ENCODE data around the gene RCOR2.

The RCOR2 gene

DNA sequence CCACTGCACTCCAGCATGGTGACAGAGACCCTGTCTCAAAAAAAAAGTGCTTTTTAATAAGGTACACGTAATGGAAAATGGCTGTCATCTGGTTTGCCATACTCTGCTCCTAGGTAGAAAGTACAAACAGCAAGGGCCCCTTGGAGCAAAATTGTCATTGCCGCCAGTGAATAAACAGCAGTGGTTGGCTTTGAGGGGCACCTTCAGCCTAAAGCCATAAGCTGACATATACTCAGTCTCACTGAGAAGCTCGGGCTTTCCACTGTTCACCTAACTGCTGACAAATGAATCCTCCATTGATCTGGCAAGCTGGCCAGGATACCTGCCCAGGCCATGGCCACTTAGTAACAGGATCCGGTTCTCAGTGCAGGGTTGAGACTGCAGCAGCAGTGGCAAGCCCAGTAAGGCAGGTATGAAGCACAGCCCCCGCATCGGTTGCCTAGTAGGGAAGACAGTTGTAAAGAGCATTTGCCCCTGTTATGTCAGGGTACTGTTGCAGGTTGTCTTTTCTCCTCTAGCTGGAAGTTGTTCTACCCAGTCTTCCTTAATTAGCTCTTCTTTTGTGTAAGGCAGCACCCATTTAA lies 39.2 kb downstream of the RCOR2 start:
- TF ChIP-seq, protein P1, sequence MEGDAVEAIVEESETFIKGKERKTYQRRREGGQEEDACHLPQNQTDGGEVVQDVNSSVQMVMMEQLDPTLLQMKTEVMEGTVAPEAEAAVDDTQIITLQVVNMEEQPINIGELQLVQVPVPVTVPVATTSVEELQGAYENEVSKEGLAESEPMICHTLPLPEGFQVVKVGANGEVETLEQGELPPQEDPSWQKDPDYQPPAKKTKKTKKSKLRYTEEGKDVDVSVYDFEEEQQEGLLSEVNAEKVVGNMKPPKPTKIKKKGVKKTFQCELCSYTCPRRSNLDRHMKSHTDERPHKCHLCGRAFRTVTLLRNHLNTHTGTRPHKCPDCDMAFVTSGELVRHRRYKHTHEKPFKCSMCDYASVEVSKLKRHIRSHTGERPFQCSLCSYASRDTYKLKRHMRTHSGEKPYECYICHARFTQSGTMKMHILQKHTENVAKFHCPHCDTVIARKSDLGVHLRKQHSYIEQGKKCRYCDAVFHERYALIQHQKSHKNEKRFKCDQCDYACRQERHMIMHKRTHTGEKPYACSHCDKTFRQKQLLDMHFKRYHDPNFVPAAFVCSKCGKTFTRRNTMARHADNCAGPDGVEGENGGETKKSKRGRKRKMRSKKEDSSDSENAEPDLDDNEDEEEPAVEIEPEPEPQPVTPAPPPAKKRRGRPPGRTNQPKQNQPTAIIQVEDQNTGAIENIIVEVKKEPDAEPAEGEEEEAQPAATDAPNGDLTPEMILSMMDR (conservative IDR thresholded peaks at IDR 0.05; ENCODE audit: low read length) = no peak
- no peak overlapping the region for H3K4me3 ChIP-seq (ENCODE audit: low read length)
- DNase-seq (ENCODE audit: low read depth) = no peak

DNA sequence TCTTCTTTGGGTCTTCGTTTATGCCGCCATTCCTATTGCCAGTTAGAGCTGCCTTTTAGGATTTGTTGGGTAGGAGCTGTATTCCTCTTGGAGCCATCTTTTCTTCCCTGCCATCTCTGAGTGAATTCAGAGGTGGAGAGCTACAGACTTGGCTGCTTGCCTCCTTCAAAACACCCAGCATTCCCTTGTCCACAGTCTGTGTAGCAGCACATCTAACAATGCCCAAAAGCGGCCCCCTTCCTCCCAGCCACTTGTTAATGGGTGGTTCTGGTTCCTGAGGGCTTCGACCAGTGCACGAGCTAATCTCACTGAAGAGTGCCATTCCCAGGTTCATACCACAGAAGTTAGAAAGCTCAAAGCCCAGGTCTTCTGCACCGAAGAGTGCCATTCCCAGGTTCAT lies 40.3 kb downstream of the RCOR2 start:
- no peak for DNase-seq (ENCODE audit: low read depth)
- TF ChIP-seq, protein P1 (conservative IDR thresholded peaks at IDR 0.05; ENCODE audit: low read length) = no peak
- no peak overlapping the region for H3K4me3 ChIP-seq (ENCODE audit: low read length)

DNA sequence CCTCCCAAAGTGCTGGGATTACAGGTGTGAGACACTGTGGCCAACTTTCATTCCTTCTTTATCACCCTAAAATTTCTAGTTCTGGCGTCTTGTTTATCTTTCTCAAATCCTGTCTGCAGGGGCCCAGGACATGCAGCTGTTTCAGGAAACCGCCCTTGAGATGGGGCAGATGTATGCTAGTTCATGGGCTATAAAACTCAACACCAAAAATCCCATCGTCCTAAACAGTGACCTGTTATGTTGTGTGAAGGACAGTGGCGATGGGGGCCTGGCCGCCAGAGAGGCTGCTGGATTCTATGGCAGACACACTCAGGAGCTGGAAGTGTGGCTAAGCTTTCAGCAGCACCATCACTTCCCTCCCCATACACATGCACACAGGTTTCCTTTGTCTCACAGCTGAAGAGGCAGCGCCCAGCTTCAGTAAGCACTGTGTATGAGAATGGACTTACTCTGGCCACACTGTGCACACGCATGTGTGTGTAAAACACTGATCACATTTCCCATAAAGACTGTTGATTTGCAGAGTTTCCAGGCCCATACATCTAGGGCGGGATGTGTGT lies 41.4 kb downstream of the RCOR2 start:
- no peak overlapping the region for H3K4me3 ChIP-seq (ENCODE audit: low read length)
- DNase-seq (ENCODE audit: low read depth) = no peak
- TF ChIP-seq, protein P1 (conservative IDR thresholded peaks at IDR 0.05; ENCODE audit: low read length) = no peak

DNA sequence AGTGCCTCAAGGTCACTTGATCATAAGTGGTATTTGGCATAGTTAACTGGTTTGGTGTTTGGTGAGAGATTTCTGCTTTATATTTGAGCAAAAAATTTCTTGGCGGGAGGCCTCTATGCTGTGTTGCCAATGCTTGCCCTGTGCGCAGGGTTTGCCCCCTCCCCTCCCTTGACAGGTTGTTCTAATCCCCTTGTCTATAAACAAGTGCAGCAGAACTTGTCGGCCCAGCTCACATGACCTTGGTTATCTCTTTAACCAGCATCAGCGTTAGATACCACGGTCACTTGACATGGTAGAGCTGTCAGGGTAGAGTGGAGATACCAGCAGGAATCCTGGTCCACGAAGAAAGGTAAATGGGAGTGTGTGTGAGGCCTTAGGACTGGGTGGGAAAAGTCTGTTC lies 42.5 kb downstream of the RCOR2 start:
- DNase-seq (ENCODE audit: low read depth) = no peak
- H3K4me3 ChIP-seq (ENCODE audit: low read length) = no peak overlapping the region
- TF ChIP-seq, protein P1 (conservative IDR thresholded peaks at IDR 0.05; ENCODE audit: low read length) = no peak

DNA sequence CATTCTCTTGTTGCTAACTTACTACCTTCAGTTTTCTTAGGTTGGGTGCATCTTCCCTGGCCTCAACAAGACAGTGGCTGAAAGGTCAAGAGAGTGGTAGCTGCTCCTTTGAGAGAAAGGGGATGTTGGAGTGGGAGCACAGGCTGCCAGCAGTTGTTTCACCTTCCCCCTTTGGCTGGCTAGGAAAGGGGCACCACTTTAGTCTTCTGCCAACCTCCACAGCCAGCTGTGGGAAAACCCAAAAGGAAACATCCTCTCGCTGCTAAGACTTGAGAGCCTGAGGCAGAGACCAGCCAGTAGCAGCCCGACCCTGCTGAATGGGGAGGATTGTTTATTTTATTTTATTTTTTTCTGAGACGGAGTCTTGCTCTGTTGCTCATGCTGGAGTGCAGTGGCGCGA lies 43.7 kb downstream of the RCOR2 start:
- TF ChIP-seq, protein P1 (conservative IDR thresholded peaks at IDR 0.05; ENCODE audit: low read length) = no peak
- no peak for DNase-seq (ENCODE audit: low read depth)
- H3K4me3 ChIP-seq (ENCODE audit: low read length) = no peak overlapping the region

DNA sequence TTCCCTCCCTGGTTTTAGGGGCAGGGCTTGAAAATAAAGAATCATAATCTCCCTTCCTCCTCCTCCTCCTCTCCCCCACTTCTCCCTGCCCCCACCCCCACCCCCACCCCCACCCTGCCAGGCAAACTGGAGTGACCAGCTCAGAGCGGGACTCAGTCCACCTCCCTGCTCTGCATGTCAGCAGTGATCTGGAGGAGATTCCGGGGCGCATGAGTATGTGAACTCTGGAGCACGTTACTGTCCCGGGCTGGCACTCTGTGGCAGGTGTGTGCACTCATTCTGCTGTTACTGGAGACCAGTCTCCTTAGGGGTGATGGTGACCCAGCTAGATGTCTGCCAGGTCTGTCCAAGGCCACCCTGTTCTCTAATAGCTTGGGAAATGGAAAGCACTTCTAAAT lies 44.2 kb downstream of the RCOR2 start:
- no peak overlapping the region for H3K4me3 ChIP-seq (ENCODE audit: low read length)
- TF ChIP-seq, protein P1 (conservative IDR thresholded peaks at IDR 0.05; ENCODE audit: low read length) = no peak
- no peak for DNase-seq (ENCODE audit: low read depth)

All from AG10803 (cell line).